Esophagus (tissue), 2 donors: ENCODE measurements around the gene ST3GAL4. TPM values are rescaled to one million over a fixed set of nuclear protein-coding genes. Genes with fewer than 3 reads are reported as not detected.

Source experiments
- H3K27ac ChIP-seq, 2 donors: one replicate each; pipeline ENCODE4 v1.5.1; 2013; ENCODE audit warnings: low read depth in 2 of 2, mild to moderate bottlenecking in 2 of 2, inconsistent platforms in 1 of 2, low read length in 1 of 2, moderate library complexity in 1 of 2
- H3K27me3 ChIP-seq, 2 donors: one replicate each; pipeline ENCODE4 v1.6.1; 2013; ENCODE audit warnings: low read length in 2 of 2, control low read depth in 1 of 2, mild to moderate bottlenecking in 1 of 2; ENCODE audit not compliant: insufficient read depth in 2 of 2, control insufficient read depth in 1 of 2
- H3K36me3 ChIP-seq, 2 donors: one replicate each; pipeline ENCODE4 v1.6.1; 2013; ENCODE audit warnings: low read length in 1 of 2; ENCODE audit not compliant: control insufficient read depth in 2 of 2, insufficient read depth in 2 of 2
- H3K4me1 ChIP-seq, 2 donors: one replicate each; pipeline ENCODE4 v1.6.1; 2013; ENCODE audit warnings: low read length in 1 of 2; ENCODE audit not compliant: control insufficient read depth in 2 of 2, insufficient read depth in 2 of 2
- H3K4me3 ChIP-seq, 2 donors: one replicate each; pipeline ENCODE4 v1.5.1; 2013; ENCODE audit warnings: low read length in 2 of 2, mild to moderate bottlenecking in 2 of 2, low read depth in 1 of 2, moderate library complexity in 1 of 2
- H3K9me3 ChIP-seq, 2 donors: one replicate each; pipeline ENCODE4 v1.6.1; 2013; ENCODE audit warnings: mild to moderate bottlenecking in 2 of 2, low read depth in 1 of 2, low read length in 1 of 2, moderate library complexity in 1 of 2; ENCODE audit not compliant: control insufficient read depth in 2 of 2, insufficient read depth in 1 of 2
- WGBS, 2 donors: extraction: QIAGEN DNeasy Blood & Tissue Kit; methylation state at CpG; one replicate each; pipeline ENCODE4 v1.1.7; 2013; 5-methylcytosine and 5-hydroxymethylcytosine counted together
- polyA plus RNA-seq, 2 donors: library from polyadenylated mRNA; stranded (reverse); fragments of 200-250 nt; gene quantifications; one replicate each; pipeline ENCODE4 v1.2.3, GENCODE V29; 2013
- donor health status: healthy with polysubstance abuse.
- donor health status: Bipolar disorder and iron deficiency.

The ST3GAL4 gene
- polyA plus RNA-seq, 2 donors = 78.9 to 107 TPM

DNA sequence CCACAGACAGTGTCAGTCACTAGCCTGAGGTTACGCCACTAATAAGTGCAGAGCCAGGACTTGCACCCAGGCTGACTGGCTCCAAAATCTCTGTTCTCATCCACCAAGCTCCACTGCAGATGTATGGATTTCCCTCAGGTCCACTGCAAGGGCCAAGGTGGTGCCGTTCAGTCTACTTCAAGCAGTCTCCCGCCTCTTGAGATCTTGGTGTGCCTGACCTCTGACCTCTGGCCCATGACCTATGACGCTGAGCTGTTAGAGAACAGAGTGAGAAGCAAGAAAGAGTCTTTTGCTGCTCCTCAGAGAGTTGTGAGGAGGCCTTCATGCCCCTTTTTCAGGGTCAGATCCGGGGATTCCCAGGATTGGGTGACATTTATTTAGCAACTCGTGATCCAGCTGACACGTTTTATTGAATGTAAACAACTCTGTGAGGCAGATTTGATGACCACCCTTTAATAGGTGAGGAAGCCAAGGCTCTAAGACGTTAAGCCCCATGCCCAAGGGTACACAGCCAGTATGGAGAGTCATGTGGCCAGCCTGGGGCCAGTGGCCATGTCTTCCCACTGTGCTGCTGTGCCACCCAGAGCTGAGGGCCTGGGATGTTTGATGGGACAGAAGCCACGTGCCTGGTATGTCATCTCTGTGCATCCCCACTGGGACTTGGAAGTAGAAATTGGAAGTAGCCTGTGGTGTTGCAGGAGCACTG is 26.4 kb upstream of the ST3GAL4 start:
- Histone ChIP-seq H3K27ac (no peak overlapping the region), H3K36me3 (peaks cover 3 to 9% of the 10 kb centered on the region in 2 donors), H3K4me1 (peaks cover 0 to 11% of the 10 kb centered on the region in 2 donors), H3K9me3 (no peaks in the 10 kb centered on the region), H3K4me3 (no peak overlapping the region), H3K27me3 (no peaks in the 10 kb centered on the region)
- 67 to 72% methylated on average over 9 of the region's 9 CpGs for WGBS, 2 donors

DNA sequence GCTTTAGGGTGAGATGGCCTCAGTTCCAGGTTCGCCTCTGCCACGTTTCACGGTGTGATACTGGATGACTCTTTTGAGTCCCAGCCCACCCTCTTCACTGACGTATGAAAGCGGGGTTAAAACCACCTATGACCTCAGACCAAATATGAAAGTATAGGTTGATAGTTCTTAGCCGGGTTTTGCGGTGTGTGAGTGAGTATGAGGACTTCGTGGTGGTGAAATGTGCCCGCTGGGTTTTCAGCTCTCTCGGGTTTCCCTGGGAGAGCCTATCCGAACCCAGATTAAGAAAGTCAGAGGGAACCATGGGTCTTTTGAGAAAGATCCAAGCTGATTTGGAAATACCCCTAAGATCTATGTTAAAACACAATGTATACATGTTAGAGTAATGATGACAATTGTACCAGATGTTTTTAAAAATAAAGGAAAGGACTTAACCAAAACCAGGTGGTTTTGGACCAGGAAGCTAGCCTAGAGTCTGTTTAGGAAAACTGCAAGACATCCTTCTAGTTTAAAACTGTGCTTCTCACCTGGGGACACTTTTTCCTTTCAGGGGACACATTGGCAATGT is 25.8 kb upstream of the ST3GAL4 start:
- Histone ChIP-seq H3K4me1 (peaks cover 0 to 11% of the 10 kb centered on the region in 2 donors), H3K36me3 (peaks cover 3 to 9% of the 10 kb centered on the region in 2 donors), H3K9me3 (no peaks in the 10 kb centered on the region), H3K27me3 (no peaks in the 10 kb centered on the region), H3K27ac (no peak overlapping the region), H3K4me3 (no peak overlapping the region)
- WGBS, 2 donors = 84 to 85% methylated on average over 11 of the region's 11 CpGs

DNA sequence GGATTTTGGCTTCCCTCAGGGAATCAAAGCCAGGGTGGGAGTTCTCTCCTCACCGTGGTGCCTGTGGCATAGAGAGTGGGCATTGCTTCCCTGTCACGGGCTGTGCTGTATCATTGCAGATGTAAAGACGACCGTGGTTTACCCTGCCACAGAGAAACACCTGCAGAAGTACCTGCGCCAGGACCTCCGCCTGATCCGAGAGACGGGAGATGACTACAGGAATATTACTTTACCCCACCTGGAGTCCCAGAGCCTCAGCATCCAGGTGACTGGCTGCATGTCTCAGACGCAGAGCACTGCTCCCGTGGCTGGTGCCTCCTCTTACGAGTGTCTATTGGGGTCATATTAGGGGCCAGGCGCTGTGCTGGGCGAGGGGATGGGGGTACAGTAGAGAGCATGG is 24.2 kb upstream of the ST3GAL4 start:
- Histone ChIP-seq H3K4me3 (no peak overlapping the region), H3K27me3 (no peaks in the 10 kb centered on the region)
- WGBS, 2 donors = 96 to 98% methylated on average over 13 of the region's 13 CpGs

DNA sequence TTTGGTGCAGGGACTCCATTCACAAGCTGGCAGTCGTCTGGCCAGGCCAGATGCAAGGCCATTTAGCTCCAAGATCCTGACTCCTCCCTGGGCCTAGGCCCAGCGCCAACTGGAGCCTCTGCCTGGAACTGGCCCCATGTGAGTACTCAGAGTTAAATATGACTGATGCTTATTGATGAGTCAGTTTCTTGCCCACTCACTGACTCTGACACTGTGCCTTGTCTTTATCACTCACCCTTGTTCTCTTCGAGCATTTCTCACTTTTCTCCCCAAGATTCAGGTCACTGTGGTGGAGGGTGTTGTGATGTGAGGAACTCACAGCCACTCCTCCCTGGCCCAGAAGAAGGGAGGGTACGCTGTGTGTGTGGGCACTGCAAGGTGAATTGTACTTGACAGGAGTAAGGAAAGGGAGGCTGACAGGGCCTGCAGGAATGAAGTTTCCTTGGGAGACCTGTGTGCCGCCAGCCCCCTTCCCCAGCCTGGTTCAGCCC is 23.2 kb upstream of the ST3GAL4 start:
- peaks cover 3 to 15% of the 10 kb centered on the region in 2 donors for H3K36me3 ChIP-seq
- WGBS, 2 donors = 51 to 62% methylated on average over 5 of the region's 5 CpGs
- no peak overlapping the region for H3K4me3 ChIP-seq
- no peaks in the 10 kb centered on the region for H3K9me3 ChIP-seq
- no peak overlapping the region for H3K27ac ChIP-seq
- H3K27me3 ChIP-seq = no peaks in the 10 kb centered on the region
- peaks cover 0 to 11% of the 10 kb centered on the region in 2 donors for H3K4me1 ChIP-seq

More for the DNA sequence above, 24.2 kb upstream of the ST3GAL4 start:
- Histone ChIP-seq H3K9me3 (no peaks in the 10 kb centered on the region), H3K36me3 (peaks cover 3 to 11% of the 10 kb centered on the region in 2 donors), H3K27ac (no peak overlapping the region), H3K4me1 (peaks cover 0 to 11% of the 10 kb centered on the region in 2 donors)

DNA sequence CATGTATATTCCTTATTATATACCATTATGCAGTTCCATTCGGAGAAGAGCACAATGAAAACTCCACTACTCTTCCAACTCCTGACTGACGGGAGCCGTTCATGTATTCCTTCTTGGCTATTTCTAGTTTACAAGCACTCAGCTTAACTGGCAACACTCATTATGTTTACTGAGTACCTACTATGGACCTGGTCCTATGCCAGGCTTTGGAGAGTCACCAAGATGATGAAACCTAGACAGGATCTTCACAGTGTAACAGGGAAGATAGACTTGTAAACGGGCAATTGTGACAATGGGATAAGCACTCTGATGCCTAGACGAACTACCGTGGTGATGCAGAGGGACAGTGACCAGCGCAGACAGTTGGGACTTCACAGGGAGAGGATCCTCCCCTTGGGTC is 22.3 kb upstream of the ST3GAL4 start:
- 93 to 97% methylated on average over 7 of the region's 7 CpGs for WGBS, 2 donors
- Histone ChIP-seq H3K4me1 (peaks cover 0 to 9% of the 10 kb centered on the region in 2 donors), H3K36me3 (peaks cover 3 to 15% of the 10 kb centered on the region in 2 donors), H3K4me3 (no peak overlapping the region), H3K9me3 (no peaks in the 10 kb centered on the region), H3K27me3 (no peaks in the 10 kb centered on the region), H3K27ac (no peak overlapping the region)

DNA sequence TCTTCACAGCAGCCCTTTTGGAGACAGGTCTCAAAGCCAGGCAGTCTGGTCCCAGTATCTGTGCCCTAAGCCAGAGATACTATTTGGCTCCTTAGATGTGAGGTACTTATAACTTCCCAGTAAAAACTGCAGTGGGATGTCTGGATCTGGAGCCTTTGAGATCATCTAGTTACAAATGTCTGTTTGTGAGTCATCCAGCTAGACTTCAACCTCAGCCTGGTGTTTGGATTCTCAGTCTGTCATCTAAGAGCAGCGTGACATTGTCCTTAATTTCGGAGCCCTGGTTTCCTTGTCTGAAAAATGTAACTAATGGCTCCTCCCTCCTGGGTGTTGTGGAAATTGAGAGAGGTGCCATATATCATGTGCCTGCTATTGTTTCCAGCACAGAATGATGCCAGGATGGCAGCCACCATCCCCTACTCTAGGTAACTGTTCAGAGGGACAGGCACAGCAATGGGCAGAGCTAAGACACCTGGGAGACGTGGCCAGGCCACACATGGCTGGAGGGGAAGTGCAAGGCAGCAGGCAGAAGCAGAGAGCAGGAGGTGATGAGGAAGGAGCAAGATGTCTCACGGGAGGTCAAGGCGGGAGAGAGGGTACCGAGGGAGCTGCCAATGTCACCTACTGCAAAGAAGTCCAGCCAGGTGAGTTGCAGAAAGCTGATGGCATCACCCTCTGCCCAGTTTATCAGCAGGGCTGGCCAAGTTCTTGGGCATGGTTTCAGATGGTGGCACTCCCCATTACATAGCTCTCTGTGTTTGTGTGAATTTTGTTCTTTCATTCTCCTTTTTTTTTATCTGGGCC is 20.6 kb upstream of the ST3GAL4 start:
- no peak overlapping the region for H3K27ac ChIP-seq
- WGBS, 2 donors = 89 to 94% methylated on average over 6 of the region's 6 CpGs
- H3K4me3 ChIP-seq = no peak overlapping the region
- H3K4me1 ChIP-seq = peaks cover 3 to 10% of the 10 kb centered on the region in 2 donors
- H3K36me3 ChIP-seq = peaks cover 3 to 13% of the 10 kb centered on the region in 2 donors
- H3K27me3 ChIP-seq = no peaks in the 10 kb centered on the region
- H3K9me3 ChIP-seq = no peaks in the 10 kb centered on the region

DNA sequence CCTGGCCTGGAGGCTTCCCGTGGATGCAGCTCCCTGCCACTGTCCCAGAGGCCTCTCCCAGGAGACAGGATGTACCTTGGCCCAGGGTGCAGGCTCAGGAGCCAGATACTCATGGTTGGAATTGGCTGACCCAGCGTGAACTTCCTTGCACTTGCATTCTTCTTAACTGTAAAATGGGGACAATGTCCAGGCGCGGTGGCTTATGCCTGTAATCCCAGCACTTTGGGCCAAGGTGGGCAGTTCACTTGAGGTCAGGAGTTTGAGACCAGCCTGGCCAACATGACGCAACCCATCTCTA is 20.1 kb upstream of the ST3GAL4 start:
- Histone ChIP-seq H3K27me3 (no peaks in the 10 kb centered on the region), H3K36me3 (peaks cover 3 to 13% of the 10 kb centered on the region in 2 donors), H3K27ac (no peak overlapping the region), H3K4me3 (no peak overlapping the region), H3K4me1 (peaks cover 3 to 11% of the 10 kb centered on the region in 2 donors), H3K9me3 (no peaks in the 10 kb centered on the region)
- 87 to 91% methylated on average over 5 of the region's 5 CpGs for WGBS, 2 donors

DNA sequence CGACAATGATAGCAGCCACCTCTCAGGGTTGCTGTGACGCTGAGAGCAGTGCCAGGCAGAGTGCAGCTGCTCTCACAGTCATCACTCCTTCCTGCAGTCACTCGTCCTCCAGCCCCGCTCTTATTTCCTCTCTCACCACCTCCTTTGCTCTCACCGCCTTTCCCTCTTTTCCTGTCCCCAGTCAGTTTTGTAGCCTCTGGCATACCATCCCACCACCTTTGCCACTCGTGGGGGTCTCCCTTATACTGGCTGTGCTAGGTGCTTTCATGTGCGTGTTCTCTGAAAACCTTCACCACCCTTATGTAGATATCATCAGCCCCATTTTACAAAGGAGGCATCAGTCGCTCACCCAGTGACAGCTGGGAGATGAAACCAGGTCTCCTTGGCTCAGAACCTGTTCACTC is 19.3 kb upstream of the ST3GAL4 start:
- no peak overlapping the region for H3K4me3 ChIP-seq
- no peak overlapping the region for H3K27ac ChIP-seq
- H3K36me3 ChIP-seq = peaks cover under 1 to 10% of the 10 kb centered on the region in 2 donors
- 79 to 81% methylated on average over 8 of the region's 8 CpGs for WGBS, 2 donors
- H3K27me3 ChIP-seq = no peaks in the 10 kb centered on the region
- peaks cover 3 to 12% of the 10 kb centered on the region in 2 donors for H3K4me1 ChIP-seq
- no peaks in the 10 kb centered on the region for H3K9me3 ChIP-seq

DNA sequence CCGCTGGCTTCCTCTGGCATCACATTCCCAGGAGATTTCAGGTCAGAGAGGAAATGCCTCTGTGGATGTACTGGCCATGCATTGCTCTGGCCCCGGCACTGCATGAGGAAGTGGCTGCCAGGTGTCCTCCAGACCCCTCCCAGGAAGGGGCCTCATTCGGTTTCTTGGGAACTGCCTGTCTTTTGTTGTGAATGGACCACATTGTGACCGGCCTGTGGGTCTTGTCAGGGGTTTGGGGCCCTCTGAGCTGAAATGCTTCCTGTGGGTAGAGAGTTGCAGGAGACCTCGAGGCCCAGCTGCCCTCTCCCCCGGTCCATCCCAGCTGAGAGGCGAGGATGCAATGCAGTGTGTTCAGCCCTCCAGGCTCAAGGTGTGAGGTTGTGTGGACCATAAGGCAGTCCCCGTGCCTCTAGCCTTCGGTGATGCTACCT is 18.8 kb upstream of the ST3GAL4 start:
- Histone ChIP-seq H3K4me3 (no peak overlapping the region), H3K27me3 (no peaks in the 10 kb centered on the region), H3K4me1 (peaks cover 3 to 14% of the 10 kb centered on the region in 2 donors), H3K9me3 (no peaks in the 10 kb centered on the region), H3K27ac (no peak overlapping the region), H3K36me3 (peaks cover 0 to 9% of the 10 kb centered on the region in 2 donors)
- 80 to 82% methylated on average over 9 of the region's 9 CpGs for WGBS, 2 donors
